Measurements from ENCODE around the gene SPINT1. TPM values are rescaled to one million over a fixed set of nuclear protein-coding genes. Genes with fewer than 3 reads are reported as not detected.
A peak's percentile ranks its signal among the peaks of the same experiment; 100 is the strongest.

The SPINT1 gene, protein sequence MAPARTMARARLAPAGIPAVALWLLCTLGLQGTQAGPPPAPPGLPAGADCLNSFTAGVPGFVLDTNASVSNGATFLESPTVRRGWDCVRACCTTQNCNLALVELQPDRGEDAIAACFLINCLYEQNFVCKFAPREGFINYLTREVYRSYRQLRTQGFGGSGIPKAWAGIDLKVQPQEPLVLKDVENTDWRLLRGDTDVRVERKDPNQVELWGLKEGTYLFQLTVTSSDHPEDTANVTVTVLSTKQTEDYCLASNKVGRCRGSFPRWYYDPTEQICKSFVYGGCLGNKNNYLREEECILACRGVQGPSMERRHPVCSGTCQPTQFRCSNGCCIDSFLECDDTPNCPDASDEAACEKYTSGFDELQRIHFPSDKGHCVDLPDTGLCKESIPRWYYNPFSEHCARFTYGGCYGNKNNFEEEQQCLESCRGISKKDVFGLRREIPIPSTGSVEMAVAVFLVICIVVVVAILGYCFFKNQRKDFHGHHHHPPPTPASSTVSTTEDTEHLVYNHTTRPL
- total RNA-seq (2014; rRNA removed; shearing (Covaris generic)): 0.35 and 0.63 TPM in 2 replicates
- polyA plus RNA-seq (2015; cell fraction: cytosol; rRNA removed): 0.06 TPM in 1 of 2 replicates, not detected in the other
- 0.51 and 0.66 TPM in 2 replicates for polyA plus RNA-seq (2015; cell fraction: nucleus; rRNA removed)

DNA sequence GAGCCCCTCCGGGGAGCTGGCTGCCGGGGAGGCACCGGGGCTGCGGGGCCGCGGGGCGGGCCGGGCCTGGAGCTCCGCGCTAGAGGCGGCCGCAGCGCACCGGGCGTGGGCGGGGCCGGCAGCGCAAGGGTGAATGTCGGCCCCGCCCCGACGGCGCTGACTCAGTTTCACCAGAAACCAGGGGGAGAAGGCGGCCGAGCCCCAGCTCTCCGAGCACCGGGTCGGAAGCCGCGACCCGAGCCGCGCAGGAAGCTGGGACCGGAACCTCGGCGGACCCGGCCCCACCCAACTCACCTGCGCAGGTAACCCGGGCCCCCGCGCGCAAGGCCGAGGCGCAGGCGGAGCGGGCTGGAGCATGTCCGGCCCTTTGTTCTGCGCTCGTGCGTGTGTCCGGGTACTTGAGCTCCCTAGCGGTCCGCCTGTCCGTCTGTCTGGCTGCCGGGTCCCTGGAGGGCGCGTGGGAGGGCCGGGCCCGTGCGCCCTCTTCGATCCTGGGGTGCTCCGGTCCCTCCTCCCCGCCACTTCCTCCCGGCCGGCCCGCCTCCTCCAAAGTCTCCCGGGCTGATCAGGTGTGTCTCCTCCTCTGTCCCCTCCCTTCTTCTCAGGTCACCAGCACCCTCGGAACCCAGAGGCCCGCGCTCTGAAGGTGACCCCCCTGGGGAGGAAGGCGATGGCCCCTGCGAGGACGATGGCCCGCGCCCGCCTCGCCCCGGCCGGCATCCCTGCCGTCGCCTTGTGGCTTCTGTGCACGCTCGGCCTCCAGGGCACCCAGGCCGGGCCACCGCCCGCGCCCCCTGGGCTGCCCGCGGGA lies at the start of gene SPINT1:
Gene SPINT1 (plus strand): TSS at position 164 of the 811 bp plus-strand sequence. CDS start 507 bp downstream, at position 671.
- no peak for DNase-seq (ENCODE audit: low read depth)

DNA sequence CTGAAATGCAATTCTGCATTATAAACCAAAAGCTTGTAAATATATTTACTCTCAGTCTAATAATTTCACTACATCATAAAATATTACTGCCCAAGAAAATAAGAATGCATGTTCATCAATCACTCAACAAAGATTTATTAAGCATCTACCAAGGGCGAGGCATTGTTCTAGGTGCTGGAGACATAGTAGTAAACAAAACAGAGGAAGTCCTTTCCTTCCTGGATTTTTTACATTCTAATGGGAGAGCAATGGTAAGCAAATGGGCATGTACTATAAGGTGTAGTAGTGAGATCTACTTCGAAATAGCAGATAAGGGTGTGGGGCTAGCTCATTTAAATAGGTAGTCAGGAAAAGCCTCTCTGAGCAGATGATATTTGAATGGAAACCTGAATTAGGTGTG lies 47.8 kb upstream of the SPINT1 start:
- no peak for DNase-seq (ENCODE audit: low read depth)

DNA sequence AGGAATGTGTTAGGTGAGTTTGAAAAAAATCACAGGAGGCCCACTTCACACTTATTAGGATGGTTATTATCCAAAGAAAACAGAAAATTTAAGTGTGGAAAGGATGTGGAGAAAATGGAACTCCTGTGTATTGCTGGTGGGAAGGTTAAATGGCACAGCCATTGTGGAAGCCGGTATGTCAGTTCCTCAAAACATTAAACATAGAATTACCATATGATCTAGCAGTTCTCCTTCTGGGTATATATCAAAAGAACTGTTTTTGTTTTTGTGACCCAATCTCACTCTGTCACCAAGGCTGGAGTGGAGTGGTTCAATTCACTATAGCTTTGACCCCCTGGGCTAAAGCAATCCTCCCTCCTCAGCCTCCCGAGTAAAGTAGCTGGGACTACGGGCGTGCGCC lies 47.3 kb upstream of the SPINT1 start:
- no peak for DNase-seq (ENCODE audit: low read depth)

DNA sequence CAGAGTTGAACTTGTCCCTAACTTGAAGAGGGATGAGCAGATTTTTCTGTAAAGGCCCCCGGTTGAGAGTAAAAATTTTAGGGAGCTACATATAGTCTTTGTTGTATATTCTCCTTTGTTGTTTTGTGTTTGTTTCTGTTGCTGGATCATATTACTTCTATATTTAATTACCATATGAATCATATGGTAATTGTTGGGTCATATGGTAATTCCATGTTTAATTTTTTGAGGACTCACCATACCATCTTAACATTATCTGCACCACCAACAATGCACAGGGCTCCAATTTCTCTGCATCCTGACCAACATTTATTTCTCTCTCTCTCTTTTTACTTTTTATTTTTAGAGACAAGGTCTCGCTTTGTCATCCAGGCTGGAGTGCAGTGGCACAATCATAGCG lies 44.3 kb upstream of the SPINT1 start:
- no peak for DNase-seq (ENCODE audit: low read depth)

DNA sequence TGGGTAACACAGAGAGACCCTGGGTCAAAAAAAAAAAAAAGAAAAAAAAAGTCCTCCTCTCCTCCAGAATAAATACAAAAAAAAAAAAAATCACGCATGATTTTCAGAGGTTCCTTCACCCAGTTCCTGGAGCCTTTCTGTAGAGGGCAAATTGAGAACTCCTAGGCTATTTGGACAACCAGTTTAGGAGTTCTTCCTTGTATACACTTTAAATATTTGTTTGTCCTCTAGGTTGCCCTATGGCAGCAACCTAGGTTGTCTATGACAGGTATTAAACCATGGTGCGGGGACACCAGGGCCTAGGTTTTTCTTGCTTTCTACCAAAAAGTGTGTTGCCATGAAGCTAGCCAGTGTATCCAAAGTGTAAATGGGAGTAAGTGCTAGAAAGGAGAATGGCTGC lies 40.8 kb upstream of the SPINT1 start:
- no peak for DNase-seq (ENCODE audit: low read depth)

DNA sequence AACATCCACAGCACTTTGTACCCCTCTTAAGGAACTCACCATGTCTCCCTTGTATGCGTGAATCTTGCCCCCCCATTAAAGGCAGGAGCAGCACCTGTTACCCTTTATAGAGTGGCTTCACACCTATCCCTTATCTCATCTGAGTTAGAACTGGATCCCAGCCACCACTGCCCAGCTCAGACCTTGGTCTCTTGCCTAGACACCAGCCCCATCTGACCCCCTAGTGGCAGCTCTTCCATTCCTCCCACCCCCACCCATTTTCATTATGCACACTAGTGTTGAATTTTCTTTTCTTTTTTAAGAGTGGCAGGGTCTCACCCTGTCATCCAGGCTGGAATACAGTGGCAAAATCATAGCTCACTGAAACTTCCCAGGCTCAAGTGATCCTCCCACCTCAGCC lies 40.2 kb upstream of the SPINT1 start:
- no peak for DNase-seq (ENCODE audit: low read depth)

DNA sequence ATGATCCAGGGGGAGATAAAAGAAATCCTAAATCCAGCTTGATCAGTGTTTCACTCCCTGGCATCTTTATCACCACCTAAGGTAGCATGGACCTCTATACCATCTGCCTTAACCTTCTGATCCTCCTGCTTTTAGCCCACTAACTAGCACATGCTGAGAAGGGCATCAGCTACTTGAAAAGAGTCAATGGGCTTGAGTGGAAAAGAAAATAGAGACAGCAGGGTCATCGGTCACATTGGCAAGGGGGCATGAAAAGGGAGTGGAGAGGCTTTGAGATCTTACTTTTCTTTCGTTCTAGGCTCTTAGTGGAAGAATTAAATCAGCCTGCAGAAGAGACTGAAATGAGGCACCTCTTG lies 37.2 kb upstream of the SPINT1 start:
- DNase-seq (ENCODE audit: low read depth): no peak

DNA sequence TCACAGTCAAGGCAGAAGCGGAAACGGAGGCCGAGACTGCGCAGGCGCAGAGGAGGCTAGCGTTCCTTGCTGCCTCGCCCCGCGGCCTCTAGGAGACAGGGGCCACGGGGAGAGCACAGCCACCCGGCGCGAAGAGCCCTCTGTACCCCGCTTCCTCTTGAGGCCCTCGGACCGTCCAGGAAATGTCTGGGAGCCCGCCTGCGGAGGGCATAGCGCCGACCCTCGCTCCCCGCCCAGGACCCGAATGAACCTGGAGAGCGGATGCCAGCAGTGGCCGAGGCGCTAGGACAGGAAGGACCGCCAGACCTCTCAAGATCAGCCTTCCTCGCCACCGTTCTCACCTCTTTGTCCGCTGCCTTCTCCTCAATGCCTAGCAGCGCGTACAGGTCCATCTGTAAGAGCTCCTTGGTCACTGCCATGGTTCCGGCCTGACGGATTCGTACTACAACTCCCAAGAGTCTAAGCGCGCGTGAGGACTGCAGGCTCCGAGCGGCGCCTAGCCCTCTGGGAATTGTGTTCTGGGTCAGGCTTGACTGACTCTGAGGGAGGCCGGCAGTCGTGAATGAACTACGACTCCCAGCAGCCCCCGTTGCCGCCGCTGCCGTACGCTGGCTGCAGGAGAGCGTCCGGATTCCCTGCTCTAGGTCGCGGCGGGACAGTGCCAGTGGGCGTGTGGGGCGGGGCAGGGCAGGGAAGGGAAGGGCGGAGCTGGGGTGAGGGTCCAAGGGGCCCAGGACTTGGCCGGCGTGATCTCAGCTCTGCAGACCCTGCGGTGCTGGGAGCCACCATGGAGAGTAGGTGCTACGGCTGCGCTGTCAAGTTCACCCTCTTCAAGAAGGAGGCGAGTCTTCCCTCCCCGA lies 36.6 kb upstream of the SPINT1 start, which contains the start of the genes DNAJC17 and ZFYVE19:
Gene DNAJC17 (minus strand): TSS at position 446 of the 860 bp plus-strand sequence. CDS start 27 bp downstream, at position 419.
Gene ZFYVE19 (plus strand): TSS at position 62 of the 860 bp plus-strand sequence. CDS start 501 bp downstream, at position 563.
- DNase-seq (ENCODE audit: low read depth): peak; percentile 98

DNA sequence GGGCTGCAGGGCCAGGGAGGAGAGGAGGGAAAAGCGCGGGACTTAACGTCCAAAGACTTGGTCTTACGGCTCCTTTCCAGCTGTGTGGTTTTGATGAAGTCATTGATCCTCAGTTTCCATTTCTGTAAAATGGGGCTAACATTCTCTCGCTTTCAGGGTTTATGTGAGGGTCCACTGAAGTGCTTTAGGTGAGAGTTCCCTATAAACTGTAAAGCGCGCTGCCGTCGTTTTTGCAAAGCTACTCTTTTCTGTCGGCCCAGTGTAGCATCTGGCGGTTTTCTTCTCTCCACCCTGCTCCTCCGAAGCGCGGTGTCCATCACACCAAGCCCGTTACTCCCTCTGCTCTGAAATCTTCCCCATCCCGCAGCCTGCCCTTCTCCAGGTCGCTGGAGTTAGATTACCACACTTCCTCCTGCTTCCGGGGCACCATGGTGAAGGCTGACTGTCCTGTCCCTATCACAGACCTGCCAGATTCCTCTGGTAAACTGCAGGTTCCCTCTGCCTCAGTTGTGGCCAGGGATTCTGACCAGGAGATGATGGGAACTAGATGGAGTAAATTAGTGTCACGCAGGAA lies 35.9 kb upstream of the SPINT1 start:
- no peak for DNase-seq (ENCODE audit: low read depth)

DNA sequence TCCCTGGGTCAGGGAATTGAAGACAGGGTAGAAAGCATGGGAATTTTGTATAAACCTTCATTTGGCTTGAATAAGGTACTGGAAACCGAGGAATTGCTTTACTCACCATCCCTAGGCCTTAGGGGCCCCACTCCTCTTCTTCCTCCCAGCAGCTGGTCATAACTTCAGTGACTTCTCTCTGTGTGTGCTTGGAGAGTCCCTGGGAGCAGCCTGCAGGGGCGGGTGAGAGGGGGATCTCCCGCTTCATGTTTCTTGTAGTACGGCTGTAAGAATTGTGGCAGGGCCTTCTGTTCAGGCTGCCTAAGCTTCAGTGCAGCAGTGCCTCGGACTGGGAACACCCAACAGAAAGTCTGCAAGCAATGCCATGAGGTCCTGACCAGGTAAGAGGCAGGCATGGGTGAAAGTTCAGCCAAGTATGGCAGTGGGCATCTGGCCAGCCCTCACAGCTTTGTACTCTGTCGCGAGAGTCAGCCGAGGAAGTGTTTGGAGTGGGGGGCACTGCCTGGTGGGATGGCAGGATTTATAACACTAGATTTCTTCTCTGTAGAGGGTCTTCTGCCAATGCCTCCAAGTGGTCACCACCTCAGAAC lies 34.9 kb upstream of the SPINT1 start:
- DNase-seq (ENCODE audit: low read depth): no peak

DNA sequence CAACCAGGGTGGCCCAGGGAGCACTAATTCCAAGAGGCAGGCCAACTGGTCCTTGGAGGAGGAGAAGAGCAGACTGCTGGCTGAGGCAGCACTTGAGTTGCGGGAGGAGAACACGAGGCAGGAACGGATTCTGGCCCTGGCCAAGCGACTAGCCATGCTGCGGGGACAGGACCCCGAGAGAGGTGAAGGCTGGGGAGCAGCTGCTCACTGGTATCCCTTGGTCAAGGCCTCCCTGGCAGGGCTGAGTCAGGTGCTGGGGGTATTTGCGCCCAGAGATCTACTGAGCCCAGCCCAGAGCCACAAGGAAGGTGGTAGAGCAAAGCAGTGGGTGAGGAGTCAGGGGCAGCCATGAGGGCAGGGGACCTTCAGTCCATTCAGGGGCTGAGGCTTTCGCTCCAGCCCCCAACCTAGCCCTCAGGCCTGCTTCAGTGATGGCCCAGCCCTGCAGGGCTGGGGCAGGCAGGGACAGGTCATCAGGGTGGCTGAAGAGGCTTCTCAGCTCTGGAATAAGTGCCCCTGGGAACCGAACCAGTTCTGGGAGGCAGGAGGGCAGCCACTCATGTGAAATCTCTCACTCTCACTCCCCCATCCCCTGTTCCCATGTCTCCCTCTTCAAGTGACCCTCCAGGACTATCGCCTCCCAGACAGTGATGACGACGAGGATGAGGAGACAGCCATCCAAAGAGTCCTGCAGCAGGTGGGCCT lies 31.0 kb upstream of the SPINT1 start:
- no peak for DNase-seq (ENCODE audit: low read depth)

DNA sequence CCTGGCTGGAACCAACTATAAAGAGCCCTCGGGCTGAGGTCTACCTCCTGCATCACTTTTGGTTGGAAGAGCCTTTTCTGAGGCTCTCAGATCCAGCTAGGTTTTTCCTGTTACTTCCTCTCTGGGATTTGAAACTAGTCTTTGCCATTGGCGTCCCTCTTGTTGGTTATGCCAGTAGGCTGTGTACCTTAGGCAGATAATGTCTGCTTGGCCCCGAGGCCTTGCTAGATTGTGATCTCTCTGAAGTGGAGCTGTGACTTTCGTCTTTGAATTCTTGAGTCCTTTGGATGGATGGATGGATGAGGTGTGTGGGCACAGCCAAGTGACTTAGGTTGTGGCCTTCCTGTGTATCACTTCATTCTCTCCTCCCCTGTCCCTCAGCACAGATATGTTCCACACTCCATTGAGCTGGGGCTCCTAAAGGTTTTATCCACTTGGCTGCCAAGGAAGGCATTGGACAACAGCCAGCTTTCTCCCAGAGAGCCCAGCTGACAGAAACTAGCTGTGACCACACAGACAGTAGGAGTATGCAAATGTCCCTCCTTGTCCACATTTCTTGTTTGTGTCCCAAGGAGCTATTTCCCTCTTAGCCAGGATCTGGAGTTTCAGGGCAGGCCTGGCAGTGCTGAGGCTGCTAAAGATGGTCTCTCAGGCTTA lies 28.7 kb upstream of the SPINT1 start:
- no peak for DNase-seq (ENCODE audit: low read depth)

DNA sequence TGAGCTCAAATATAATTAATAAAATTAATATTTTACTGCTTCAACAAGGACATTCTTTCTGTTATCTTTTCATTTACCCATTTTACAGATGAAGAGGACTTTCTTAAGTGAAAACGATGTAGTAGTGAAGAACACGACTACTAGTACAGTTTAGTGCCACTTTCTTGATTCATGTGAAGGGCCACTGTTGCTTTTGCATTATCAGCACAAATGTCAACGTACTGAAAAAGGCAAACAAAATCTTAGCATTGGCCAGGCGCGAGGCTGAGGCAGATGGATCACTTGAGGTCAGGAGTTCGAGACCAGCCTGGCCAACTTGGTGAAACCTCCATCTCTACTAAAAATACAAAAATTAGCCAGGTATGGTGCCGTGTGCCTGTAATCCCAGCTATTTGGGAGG lies 24.8 kb upstream of the SPINT1 start:
- DNase-seq (ENCODE audit: low read depth): no peak

DNA sequence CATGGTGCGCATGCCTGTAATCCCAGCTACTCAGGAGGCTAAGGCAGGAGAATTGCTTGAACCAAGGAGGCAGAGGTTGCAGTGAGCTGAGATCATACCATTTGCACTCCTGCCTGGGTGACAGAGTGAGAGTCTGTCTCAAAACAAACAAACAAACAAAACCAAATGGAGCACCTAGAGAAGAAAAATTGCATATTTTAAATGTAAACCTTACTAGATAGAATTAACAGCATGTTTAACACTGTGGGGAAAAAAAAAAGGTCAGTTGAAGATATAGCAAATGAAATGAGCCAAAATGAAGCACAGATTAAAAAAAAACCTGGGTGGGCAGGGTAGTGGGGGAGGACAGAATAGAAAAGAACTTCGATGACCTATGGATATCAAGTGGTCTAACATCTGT lies 22.7 kb upstream of the SPINT1 start:
- DNase-seq (ENCODE audit: low read depth): no peak

DNA sequence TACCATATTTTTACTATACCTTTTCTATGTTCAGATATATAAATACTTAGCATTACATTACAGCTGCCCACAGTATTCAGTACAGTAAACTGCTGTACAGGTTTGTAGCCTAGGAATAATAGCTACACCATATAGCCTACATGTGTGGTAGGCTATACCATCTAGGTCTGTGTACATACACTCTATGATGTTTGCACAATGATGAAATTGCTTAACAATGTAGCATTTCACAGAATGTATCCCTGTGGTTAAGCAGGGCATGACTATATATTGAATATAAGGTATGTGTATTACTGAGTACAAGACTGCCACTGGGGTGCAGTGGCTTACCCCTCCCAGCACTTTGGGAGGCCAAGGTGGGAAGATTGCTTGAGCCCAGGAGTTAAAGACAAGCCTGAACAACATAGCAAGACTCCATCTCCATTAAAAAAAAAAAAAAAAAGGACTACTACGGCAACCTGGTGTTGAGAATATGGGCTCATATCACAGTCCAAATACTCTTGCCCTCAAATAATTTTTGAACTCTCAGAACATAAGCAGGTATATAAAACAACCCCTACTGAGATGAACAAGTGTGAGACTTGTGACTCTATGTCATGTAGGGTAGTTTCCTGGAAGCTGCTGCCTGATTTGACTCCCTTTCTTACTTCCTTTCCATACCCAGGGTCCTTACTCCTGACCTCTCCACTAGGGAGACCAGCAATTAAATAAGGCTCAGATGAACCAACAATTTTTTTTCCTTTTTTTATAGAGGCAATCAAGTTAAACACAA lies 20.1 kb upstream of the SPINT1 start:
- no peak for DNase-seq (ENCODE audit: low read depth)

DNA sequence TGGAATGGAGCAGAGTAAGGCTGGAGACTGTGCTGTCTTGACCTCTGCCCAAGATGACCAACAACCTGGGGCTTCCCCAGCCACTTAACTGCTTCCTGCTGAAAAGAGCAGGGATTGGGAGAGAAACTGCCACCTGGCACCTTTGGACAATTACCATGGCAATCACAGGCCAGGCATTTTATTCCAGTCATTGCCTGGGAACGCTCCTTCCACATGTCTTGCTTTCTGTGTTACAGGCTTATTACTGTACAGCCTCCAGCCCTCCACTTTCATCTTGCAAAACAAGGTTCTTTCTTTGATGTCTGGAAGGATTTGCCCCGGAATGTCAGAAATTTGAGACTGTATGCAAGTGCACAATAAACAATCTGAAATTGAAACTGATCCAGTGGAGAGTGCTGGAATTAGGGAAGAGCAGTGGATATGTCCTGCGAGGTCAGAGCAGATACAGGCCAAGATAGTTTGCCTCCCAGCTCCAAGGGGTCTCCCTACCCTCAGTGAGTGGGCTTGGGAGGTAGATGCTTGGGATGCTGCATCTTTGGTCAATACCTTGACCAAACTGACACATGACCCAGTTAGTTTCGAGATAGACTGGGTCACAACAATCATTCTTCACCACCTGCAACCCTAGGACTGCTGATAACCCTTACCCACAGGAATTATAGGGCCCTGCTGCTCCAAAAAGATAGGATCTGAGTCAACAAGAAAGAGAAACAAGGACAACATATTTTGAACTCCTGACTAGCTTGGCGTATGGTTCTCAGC lies 18.0 kb upstream of the SPINT1 start:
- peak; percentile 37 for DNase-seq (ENCODE audit: low read depth)

DNA sequence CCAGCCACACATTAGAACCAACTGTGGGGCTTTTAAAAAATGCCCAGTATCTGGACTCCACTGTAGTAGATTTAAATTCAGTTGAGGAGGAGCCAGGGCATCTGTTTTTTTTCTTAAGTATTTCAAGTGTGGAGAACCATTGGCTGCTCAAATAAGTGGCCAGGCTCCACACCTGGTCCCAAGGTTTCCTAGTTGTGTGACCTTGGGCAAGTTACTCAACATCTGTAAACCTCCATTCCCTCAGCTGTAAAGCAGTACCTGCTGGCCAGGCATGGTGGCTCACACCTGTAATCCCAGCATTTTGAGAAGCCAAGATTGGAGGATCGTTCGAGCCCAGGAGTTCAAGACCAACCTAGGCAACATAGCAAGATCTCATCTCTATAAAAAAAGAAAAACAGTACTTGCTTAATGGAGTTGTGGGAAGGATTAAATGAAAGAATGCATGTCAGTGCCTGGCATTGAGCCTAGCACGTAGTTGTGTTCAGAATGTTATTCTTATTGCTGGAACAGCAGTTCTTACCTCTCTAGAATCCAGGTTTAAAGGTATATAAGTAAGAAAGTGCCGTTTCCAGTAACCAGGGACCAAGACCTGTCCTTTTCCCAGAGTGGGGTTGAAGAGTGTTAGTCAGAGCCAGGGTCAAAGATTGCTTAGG lies 17.3 kb upstream of the SPINT1 start:
- no peak for DNase-seq (ENCODE audit: low read depth)
